IMR-90 (cell line): Measurements from ENCODE around the gene TRDN. TPM values are rescaled to one million over a fixed set of nuclear protein-coding genes. Genes with fewer than 3 reads are reported as not detected.
"Not testable (repeated sequence)": the region's sequence is repeated elsewhere in the genome, so short reads cannot be mapped to it uniquely, and the experiment has no call there.

ENCODE experiments used
- ATAC-seq: fragments of 200-7000 bp; cut with Tn5 transposase; 2 replicates; pipeline ENCODE4 v1.9.1; 2020; ENCODE audit warnings: low read depth, mild to moderate bottlenecking, moderate library complexity
- BruUV-seq: library from RNA; stranded (reverse); fragments of 400-500 nt; replicated peaks from 2 replicates; lab custom pipeline; 2021; lab: Mats Ljungman, UMichigan
- CTCF ChIA-PET: fragments of 300-600 bp; formaldehyde crosslinking; extraction: SDS; loops from one replicate; lab custom pipeline; 2021; ENCODE audit warnings: antibody characterized with exemption; lab: Yijun Ruan, JAX
- POLR2A ChIA-PET: fragments of 300-600 bp; sonication (Branson Sonifier 250); formaldehyde crosslinking; loops from one replicate; lab custom pipeline; 2022; ENCODE audit warnings: antibody characterized with exemption; ENCODE audit not compliant: unreplicated experiment; lab: Charles Lee
- DNase-seq: peaks from one replicate; pipeline ENCODE4 v3.0.0; 2013
- H2AFZ ChIP-seq: replicated peaks from 2 replicates; pipeline ENCODE3; 2013; ENCODE audit warnings: low read length, mild to moderate bottlenecking; ENCODE audit not compliant: poor library complexity
- H2AK5ac ChIP-seq: 2 replicates; pipeline ENCODE4 v1.6.1; 2013; ENCODE audit warnings: low read depth, low read length, inconsistent platforms
- H2AK9ac ChIP-seq: replicated peaks from 2 replicates; pipeline ENCODE3; 2013; ENCODE audit warnings: mild to moderate bottlenecking, low read depth, low read length, moderate library complexity; ENCODE audit not compliant: poor library complexity
- H2BK120ac ChIP-seq: 2 replicates; pipeline ENCODE4 v1.6.1; 2013; ENCODE audit warnings: low read depth, low read length, inconsistent platforms
- H2BK15ac ChIP-seq: 3 replicates; pipeline ENCODE4 v1.6.1; 2013; ENCODE audit warnings: low read depth, low read length, inconsistent platforms
- H2BK20ac ChIP-seq: 2 replicates; pipeline ENCODE4 v1.6.1; 2013; ENCODE audit warnings: low read depth, mild to moderate bottlenecking, inconsistent platforms, low read length, moderate library complexity
- H2BK5ac ChIP-seq: 2 replicates; pipeline ENCODE4 v1.6.1; 2013; ENCODE audit warnings: mild to moderate bottlenecking, low read depth, low read length, inconsistent platforms; ENCODE audit not compliant: poor library complexity, severe bottlenecking
- H3K14ac ChIP-seq: replicated peaks from 2 replicates; pipeline ENCODE4 v1.6.1; 2013; ENCODE audit warnings: low read depth, low read length, inconsistent platforms
- H3K18ac ChIP-seq: 2 replicates; pipeline ENCODE4 v1.6.1; 2013; ENCODE audit warnings: low read depth, low read length, control low read depth
- H3K23ac ChIP-seq: 2 replicates; pipeline ENCODE4 v1.6.1; 2013; ENCODE audit warnings: low read depth, low read length, inconsistent platforms
- H3K27ac ChIP-seq: 2 replicates; pipeline ENCODE4 v1.5.1; 2013; ENCODE audit warnings: mild to moderate bottlenecking, control low read depth, low read length; ENCODE audit not compliant: insufficient read depth
- H3K27me3 ChIP-seq: 2 replicates; pipeline ENCODE4 v1.6.1; 2013; ENCODE audit warnings: low read length; ENCODE audit not compliant: control insufficient read depth, insufficient read depth
- H3K36me3 ChIP-seq: 2 replicates; pipeline ENCODE4 v1.6.1; 2013; ENCODE audit warnings: low read length, mixed read lengths; ENCODE audit not compliant: control insufficient read depth, insufficient read depth
- H3K4ac ChIP-seq: 2 replicates; pipeline ENCODE4 v1.6.1; 2013; ENCODE audit warnings: low read depth, low read length, inconsistent platforms
- H3K4me1 ChIP-seq: 2 replicates; pipeline ENCODE4 v1.6.1; 2013; ENCODE audit warnings: low read length, mixed read lengths; ENCODE audit not compliant: control insufficient read depth, insufficient read depth
- H3K4me2 ChIP-seq: 2 replicates; pipeline ENCODE4 v1.6.1; 2013; ENCODE audit warnings: low read depth, mild to moderate bottlenecking, control low read depth, low read length, moderate library complexity
- H3K4me3 ChIP-seq: 2 replicates; pipeline ENCODE4 v1.5.1; 2013; ENCODE audit warnings: low read depth, mild to moderate bottlenecking, control low read depth, low read length, moderate library complexity; ENCODE audit not compliant: insufficient read depth
- H3K56ac ChIP-seq: 2 replicates; pipeline ENCODE4 v1.6.1; 2013; ENCODE audit warnings: low read length, inconsistent platforms; ENCODE audit not compliant: insufficient read depth; ENCODE audit errors: extremely low read depth
- H3K79me1 ChIP-seq, 2 experiments: 2 replicates each; pipeline ENCODE4 v1.6.1; 2013; ENCODE audit warnings: low read length in 2 of 2, inconsistent platforms in 1 of 2, low read depth in 1 of 2
- H3K9ac ChIP-seq: 2 replicates; pipeline ENCODE4 v1.6.1; 2013; ENCODE audit warnings: low read depth, low read length, control low read depth
- H3K9me1 ChIP-seq: 2 replicates; pipeline ENCODE4 v1.6.1; 2013; ENCODE audit warnings: low read length, inconsistent platforms; ENCODE audit not compliant: insufficient read depth
- H3K9me3 ChIP-seq: 2 replicates; pipeline ENCODE4 v1.6.1; 2013; ENCODE audit warnings: low read length; ENCODE audit not compliant: control insufficient read depth, insufficient read depth
- H4K20me1 ChIP-seq: 2 replicates; pipeline ENCODE4 v1.6.1; 2013; ENCODE audit warnings: low read length, inconsistent platforms; ENCODE audit not compliant: insufficient read depth
- H4K5ac ChIP-seq: 2 replicates; pipeline ENCODE4 v1.6.1; 2013; ENCODE audit warnings: mild to moderate bottlenecking, low read depth, low read length, control low read depth
- H4K8ac ChIP-seq, 2 experiments: 2 replicates each; pipeline ENCODE4 v1.6.1; 2013; ENCODE audit warnings: low read depth in 2 of 2, low read length in 2 of 2, control low read depth in 1 of 2, inconsistent platforms in 1 of 2
- H4K91ac ChIP-seq: 2 replicates; pipeline ENCODE4 v1.6.1; 2013; ENCODE audit warnings: low read depth, low read length, inconsistent platforms; ENCODE audit not compliant: insufficient read depth
- WGBS, 2 experiments: methylation state at CpG; one replicate each; pipeline versions ENCODE4 v1.1.5 to v1.1.7; 2013; ENCODE audit warnings: missing lambda C conversion rate in 2 of 2; ENCODE audit not compliant: insufficient read length in 1 of 2; ENCODE audit errors: extremely low coverage in 2 of 2; 5-methylcytosine and 5-hydroxymethylcytosine counted together
- dilution Hi-C: fragments of 300-500 bp; cut with HindIII; formaldehyde crosslinking; loops from one replicate; pipeline ENCODE4 v1.14.3; 2018; ENCODE audit warnings: low sequenced_read_pairs; ENCODE audit not compliant: unreplicated experiment
- in situ Hi-C: fragments of 300-500 bp; cut with MboI; formaldehyde crosslinking; loops from 3 replicates; pipeline ENCODE4 v1.14.3; 2019; ENCODE audit warnings: low sequenced_read_pairs, inconsistent platforms, mixed read lengths
- intact Hi-C: fragments of 100-400 bp; cut with micrococcal nuclease; formaldehyde crosslinking; loops from 2 replicates; pipeline ENCODE4 v1.10.0; 2022
- polyA plus RNA-seq, 3 experiments: library from polyadenylated mRNA; depleted of rRNA; stranded (reverse); fragments of >200 nt; gene quantifications; 2 replicates each; pipeline ENCODE4 v1.2.3, GENCODE V29; 2012; ENCODE audit warnings: low replicate concordance in 1 of 3
- total RNA-seq: library from RNA; depleted of rRNA; stranded (reverse); fragments of >200 nt; gene quantifications from 2 replicates; pipeline ENCODE4 v1.2.3, GENCODE V29; 2012

Gene TRDN
- total and polyA plus RNA-seq, 2 of the 4 experiments (the other 2 are of a cell fraction) = not detected

GRCh38 chr6:123559816-123560215 is 76.9 kb downstream of the TRDN start:
- H2AK9ac ChIP-seq, H3K9me1 ChIP-seq, H3K18ac ChIP-seq, H2AK5ac ChIP-seq, BruUV-seq, H2BK15ac ChIP-seq, H3K23ac ChIP-seq, H2AFZ ChIP-seq, H3K36me3 ChIP-seq, H3K27ac ChIP-seq, H3K4ac ChIP-seq, H4K5ac ChIP-seq, H4K8ac ChIP-seq, H2BK120ac ChIP-seq, H3K56ac ChIP-seq, intact Hi-C loops, H2BK5ac ChIP-seq, in situ Hi-C loops, CTCF ChIA-PET, H3K27me3 ChIP-seq, dilution Hi-C loops, DNase-seq, H3K79me1 ChIP-seq, H3K4me1 ChIP-seq, H3K4me3 ChIP-seq, ATAC-seq, H4K20me1 ChIP-seq, H3K9me3 ChIP-seq, H4K91ac ChIP-seq, POLR2A ChIA-PET, H3K4me2 ChIP-seq, H3K9ac ChIP-seq, H3K14ac ChIP-seq, H2BK20ac ChIP-seq: not testable (repeated sequence)
- 73% methylated on average over 5 of the region's 5 CpGs; no CpG with 5 or more reads in 1 of the 2 experiments for WGBS, 2 experiments

DNA sequence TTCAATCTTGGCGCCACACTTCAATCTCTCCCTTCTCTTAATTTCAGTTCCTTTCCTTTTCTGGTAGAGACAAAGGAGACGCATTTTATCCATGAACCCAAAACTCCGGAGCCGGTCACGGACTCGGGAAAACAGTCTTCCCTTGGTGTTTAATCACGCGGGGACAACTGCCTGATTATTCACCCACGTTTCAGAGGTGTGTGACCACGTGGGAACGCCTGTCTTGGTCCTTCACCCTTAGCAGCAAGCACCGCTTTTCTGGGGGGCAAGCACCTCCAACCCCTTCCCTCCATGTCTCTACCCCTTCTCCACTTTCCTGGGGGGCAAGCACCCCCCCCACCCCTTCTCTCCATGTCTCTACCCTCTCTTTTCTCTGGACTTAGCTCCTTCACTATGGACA is 79.3 kb downstream of the TRDN start:
- H3K9me3 ChIP-seq, H3K9ac ChIP-seq, intact Hi-C loops, H4K91ac ChIP-seq, H3K36me3 ChIP-seq, H3K4ac ChIP-seq, H2BK5ac ChIP-seq, H4K8ac ChIP-seq, H3K4me2 ChIP-seq, H3K27me3 ChIP-seq, H2AK9ac ChIP-seq, H3K27ac ChIP-seq, CTCF ChIA-PET, DNase-seq, H3K14ac ChIP-seq, dilution Hi-C loops, H2BK15ac ChIP-seq, H2BK20ac ChIP-seq, in situ Hi-C loops, ATAC-seq, H4K5ac ChIP-seq, H2AK5ac ChIP-seq, H3K4me1 ChIP-seq, BruUV-seq, H3K23ac ChIP-seq, H3K79me1 ChIP-seq, H4K20me1 ChIP-seq, H3K4me3 ChIP-seq, H2AFZ ChIP-seq, H2BK120ac ChIP-seq, POLR2A ChIA-PET, H3K9me1 ChIP-seq, H3K56ac ChIP-seq, H3K18ac ChIP-seq: not testable (repeated sequence)
- 64% methylated on average over 6 of the region's 12 CpGs; no CpG with 5 or more reads in 1 of the 2 experiments for WGBS, 2 experiments
